Measurements from ENCODE around the gene CFHR2. TPM values are rescaled to one million over a fixed set of nuclear protein-coding genes. Genes with fewer than 3 reads are reported as not detected.
A peak's percentile ranks its signal among the peaks of the same experiment; 100 is the strongest.

Gene CFHR2
- total and polyA plus RNA-seq, 2 of the 8 experiments (the other 6 are each of a cell fraction or from before 2014, with no cell fraction given) = not detected

DNA sequence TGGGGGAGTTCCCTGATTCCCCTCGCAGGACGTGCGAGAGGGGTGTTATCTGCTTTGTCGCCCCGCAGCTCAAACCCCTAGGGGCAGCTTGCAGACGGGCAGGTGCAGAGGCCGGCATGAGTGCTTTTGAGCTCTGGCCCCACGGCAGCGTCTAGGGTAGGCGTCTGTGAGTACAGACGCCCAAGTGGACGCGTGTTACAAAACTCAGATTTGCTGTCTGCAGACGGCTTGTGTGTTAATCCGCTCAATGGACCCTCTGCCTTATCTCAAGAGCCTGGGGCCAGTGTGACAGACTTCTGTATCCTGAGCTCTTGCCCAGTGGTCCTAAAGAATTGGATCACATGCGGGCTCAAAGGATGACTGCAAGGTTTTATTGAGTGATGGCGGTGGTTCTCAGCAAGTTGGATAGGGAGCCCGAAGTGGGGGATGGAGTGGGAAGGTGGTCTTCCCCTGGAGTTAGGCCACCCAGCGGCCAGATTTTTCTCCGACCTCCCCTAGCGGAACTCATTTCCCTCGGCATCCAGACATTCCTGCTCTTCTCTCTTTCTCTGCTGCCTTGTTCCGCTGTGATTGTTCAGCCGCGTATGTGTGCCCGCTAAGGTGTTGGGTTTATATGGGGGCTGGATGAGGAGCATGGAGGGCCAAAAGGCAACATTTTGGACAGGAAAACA is 46.2 kb upstream of the CFHR2 start (continued):
- TF ChIP-seq, protein P1, sequence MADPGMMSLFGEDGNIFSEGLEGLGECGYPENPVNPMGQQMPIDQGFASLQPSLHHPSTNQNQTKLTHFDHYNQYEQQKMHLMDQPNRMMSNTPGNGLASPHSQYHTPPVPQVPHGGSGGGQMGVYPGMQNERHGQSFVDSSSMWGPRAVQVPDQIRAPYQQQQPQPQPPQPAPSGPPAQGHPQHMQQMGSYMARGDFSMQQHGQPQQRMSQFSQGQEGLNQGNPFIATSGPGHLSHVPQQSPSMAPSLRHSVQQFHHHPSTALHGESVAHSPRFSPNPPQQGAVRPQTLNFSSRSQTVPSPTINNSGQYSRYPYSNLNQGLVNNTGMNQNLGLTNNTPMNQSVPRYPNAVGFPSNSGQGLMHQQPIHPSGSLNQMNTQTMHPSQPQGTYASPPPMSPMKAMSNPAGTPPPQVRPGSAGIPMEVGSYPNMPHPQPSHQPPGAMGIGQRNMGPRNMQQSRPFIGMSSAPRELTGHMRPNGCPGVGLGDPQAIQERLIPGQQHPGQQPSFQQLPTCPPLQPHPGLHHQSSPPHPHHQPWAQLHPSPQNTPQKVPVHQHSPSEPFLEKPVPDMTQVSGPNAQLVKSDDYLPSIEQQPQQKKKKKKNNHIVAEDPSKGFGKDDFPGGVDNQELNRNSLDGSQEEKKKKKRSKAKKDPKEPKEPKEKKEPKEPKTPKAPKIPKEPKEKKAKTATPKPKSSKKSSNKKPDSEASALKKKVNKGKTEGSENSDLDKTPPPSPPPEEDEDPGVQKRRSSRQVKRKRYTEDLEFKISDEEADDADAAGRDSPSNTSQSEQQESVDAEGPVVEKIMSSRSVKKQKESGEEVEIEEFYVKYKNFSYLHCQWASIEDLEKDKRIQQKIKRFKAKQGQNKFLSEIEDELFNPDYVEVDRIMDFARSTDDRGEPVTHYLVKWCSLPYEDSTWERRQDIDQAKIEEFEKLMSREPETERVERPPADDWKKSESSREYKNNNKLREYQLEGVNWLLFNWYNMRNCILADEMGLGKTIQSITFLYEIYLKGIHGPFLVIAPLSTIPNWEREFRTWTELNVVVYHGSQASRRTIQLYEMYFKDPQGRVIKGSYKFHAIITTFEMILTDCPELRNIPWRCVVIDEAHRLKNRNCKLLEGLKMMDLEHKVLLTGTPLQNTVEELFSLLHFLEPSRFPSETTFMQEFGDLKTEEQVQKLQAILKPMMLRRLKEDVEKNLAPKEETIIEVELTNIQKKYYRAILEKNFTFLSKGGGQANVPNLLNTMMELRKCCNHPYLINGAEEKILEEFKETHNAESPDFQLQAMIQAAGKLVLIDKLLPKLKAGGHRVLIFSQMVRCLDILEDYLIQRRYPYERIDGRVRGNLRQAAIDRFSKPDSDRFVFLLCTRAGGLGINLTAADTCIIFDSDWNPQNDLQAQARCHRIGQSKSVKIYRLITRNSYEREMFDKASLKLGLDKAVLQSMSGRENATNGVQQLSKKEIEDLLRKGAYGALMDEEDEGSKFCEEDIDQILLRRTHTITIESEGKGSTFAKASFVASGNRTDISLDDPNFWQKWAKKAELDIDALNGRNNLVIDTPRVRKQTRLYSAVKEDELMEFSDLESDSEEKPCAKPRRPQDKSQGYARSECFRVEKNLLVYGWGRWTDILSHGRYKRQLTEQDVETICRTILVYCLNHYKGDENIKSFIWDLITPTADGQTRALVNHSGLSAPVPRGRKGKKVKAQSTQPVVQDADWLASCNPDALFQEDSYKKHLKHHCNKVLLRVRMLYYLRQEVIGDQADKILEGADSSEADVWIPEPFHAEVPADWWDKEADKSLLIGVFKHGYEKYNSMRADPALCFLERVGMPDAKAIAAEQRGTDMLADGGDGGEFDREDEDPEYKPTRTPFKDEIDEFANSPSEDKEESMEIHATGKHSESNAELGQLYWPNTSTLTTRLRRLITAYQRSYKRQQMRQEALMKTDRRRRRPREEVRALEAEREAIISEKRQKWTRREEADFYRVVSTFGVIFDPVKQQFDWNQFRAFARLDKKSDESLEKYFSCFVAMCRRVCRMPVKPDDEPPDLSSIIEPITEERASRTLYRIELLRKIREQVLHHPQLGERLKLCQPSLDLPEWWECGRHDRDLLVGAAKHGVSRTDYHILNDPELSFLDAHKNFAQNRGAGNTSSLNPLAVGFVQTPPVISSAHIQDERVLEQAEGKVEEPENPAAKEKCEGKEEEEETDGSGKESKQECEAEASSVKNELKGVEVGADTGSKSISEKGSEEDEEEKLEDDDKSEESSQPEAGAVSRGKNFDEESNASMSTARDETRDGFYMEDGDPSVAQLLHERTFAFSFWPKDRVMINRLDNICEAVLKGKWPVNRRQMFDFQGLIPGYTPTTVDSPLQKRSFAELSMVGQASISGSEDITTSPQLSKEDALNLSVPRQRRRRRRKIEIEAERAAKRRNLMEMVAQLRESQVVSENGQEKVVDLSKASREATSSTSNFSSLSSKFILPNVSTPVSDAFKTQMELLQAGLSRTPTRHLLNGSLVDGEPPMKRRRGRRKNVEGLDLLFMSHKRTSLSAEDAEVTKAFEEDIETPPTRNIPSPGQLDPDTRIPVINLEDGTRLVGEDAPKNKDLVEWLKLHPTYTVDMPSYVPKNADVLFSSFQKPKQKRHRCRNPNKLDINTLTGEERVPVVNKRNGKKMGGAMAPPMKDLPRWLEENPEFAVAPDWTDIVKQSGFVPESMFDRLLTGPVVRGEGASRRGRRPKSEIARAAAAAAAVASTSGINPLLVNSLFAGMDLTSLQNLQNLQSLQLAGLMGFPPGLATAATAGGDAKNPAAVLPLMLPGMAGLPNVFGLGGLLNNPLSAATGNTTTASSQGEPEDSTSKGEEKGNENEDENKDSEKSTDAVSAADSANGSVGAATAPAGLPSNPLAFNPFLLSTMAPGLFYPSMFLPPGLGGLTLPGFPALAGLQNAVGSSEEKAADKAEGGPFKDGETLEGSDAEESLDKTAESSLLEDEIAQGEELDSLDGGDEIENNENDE (IDR thresholded peaks at IDR 0.05; ENCODE audit: insufficient replicate concordance, low read length) = no peak
- TF ChIP-seq BRCA1 (IDR thresholded peaks at IDR 0.05; ENCODE audit: low read depth, low read length) (no peak), TAF1 (IDR thresholded peaks at IDR 0.05; ENCODE audit: low read depth, low read length) (0 out of 2 replicates have a peak, but pooled peaks have one; percentile 24), CHD1 (IDR thresholded peaks at IDR 0.05; ENCODE audit: low read depth, low read length) (no peak), FOSL1 (IDR thresholded peaks at IDR 0.05; ENCODE audit: insufficient read depth, low read depth, low read length) (no peak), CTBP2 (IDR thresholded peaks at IDR 0.05; ENCODE audit: borderline replicate concordance, insufficient read depth, insufficient read length, low read length) (no peak), ASH2L (IDR thresholded peaks at IDR 0.05; ENCODE audit: low read length) (peak; percentile 74), POLR2A (IDR thresholded peaks at IDR 0.05; ENCODE audit: control extremely low read depth in 1 of 2, low read depth in 2 of 2, low read length in 2 of 2) (no peak)
